HL-60/S4 treated with phorbol 12-myristate 13-acetate at 8.2 ng/mL for 4 days and 3 days (cell line): ENCODE measurements around the gene CHST11.

Experiments
- in situ Hi-C: fragments of 300-500 bp; cut with MboI; formaldehyde crosslinking; loops from 2 replicates; pipeline ENCODE4 v1.15.0; 2022; ENCODE audit warnings: low sequenced_read_pairs

The CHST11 gene

DNA sequence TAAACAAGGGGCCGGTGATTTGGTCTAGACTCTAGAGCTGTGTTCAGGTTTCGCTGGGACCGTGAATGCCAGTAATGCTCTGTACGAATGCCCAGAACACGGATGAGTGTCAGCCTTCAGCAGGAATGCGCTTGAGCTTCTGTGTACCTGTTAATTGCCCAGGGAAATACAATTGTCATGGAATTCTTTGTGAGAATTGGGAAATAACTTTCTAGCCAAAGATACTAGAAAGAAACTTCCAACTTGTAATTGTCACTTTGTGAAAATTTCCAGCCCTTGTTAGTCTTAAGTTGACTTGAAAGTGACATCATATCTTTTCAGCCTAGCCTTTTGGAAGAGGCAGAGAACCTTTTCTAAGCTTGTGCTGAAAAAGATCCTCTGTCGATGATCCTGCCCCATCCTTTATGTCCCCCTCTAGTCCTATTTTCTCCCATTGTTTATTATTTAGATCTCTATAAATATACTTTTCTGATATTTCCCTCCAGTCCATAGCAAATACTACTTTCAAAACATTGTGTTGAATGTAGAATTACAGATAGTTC, 2.7 kb downstream of the CHST11 start:
- in situ Hi-C loops, result no loop called here

- in situ Hi-C loops, result no loop called here
Measured at GRCh38 chr12:104460041-104460719, 3.4 kb downstream of the CHST11 start.

DNA sequence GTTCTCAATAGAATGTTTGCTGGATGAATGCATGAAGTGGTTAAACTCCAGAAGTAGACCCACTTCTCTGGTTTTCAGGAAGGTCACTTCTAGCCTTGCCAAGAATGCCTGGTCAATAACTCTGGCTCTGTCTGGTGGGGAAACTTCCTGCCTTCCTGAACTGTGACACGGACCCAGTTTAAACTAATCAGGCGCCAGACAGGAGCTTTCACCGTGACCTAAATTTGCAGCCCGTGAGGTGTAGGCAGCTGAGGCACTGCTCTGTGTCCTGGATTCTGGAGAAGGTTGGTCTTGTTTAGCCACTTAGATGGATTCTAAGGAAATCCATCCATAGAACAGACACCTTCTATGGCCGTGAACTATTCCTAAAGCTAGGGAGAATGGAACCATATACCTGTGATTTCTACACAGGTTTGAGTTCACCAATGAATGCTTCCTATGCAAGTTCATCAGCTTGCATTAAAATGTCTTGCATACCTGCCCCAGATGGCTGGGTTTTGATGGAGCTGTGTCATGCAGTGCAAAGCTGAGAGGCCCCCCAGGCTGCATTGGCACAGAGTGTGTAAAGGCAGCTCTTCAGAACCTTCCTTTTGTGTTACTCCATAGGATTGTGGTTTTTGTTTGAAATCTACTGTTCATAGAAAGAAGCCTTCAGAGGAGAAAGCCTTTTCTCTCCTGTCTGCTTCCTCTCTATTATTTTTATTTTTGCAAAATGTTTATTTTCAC, 4.4 kb downstream of the CHST11 start:
- in situ Hi-C loops, result no loop called here

GRCh38 chr12:104462325-104462724, 5.6 kb downstream of the CHST11 start:
- in situ Hi-C loops, result no loop called here

DNA sequence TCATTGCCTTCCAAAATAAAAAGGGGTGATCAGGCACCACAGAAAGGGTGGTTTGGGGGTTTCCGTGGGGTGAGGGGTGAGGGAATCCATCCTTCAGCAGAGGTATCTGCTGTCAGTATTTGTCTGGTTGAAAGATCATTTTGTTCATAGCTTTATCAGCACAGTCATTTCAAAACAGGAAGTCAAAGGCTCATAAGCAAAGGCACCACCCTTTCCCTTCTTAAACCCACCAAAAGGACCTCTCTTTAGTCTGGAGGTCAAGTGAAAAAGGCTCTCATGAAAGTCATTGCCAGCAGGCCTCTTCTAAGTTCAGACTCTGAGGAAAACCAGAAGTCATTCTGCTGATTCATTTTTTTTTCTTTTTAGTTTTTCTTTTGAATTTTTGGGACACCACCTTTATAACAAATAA, 6.2 kb downstream of the CHST11 start:
- in situ Hi-C loops, result no loop called here

DNA sequence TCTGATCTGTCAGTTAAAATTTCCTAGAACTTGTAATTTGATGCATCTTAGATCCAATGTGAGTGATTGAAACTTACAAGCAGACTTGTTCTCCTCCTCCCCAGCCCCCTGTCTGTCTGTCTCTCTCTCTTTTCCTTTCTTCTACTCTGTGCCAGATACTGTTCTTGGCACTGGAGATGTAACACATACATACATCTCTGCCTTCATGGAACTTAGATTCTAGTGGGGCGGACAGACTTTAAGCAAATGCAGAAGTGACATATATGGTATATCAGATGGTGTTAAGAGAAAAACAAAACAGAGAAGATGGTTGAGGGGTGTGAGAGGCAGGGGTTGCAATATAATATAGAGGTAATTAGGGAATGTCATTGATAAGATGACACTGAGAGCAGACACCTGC, 6.6 kb downstream of the CHST11 start:
- in situ Hi-C loops, result no loop called here

- in situ Hi-C loops, result no loop called here
Measured at GRCh38 chr12:104464899-104465298, 8.2 kb downstream of the CHST11 start.

GRCh38 chr12:104466709-104467345, 10.1 kb downstream of the CHST11 start:
- in situ Hi-C loops, result no loop called here

DNA sequence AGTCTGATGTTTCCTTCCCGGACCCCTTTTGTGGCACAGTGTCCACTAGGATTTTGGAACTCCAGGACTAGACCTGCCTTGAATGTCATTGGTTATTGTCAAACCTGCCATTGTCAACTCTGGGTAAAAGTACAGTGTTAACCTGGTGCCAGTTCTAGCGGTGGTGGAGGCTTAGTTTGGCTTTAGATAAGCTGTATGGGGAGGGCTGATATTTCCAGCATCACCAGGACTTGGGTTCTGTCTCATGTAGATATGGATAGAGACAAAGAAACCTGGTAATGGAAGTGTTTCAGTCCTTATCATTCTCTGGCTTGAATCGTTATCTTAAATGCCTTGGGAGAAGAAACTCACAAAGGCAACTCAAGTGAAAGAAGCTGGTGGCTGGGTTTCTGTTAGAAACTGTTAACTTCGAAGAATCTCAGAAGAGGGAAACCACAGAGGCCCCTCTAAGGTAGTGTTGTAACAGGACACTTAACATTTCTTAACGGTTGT, 10.6 kb downstream of the CHST11 start:
- in situ Hi-C loops, result no loop called here

GRCh38 chr12:104468371-104468770, 11.6 kb downstream of the CHST11 start:
- in situ Hi-C loops, result no loop called here

DNA sequence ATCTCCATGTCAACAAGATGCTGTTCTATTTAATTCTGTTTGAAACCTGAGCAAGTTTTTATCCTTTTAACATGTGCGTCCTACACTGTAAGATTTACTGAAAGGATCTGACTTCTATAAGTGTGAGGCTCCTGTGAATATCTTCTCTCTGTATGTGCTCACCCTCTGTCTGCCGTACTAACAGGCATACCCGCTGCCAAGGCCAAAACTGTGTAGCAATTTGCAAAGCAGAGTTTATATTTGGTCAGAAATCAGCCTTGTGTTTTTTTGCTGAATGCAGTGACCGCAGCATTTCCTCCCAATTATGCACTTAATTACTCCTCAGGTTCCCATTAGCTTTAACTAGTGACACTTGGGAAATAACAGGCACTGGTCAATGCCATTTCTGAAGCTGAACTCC, 12.3 kb downstream of the CHST11 start:
- in situ Hi-C loops, result no loop called here

- in situ Hi-C loops, result no loop called here
Measured at GRCh38 chr12:104469523-104469922, 12.8 kb downstream of the CHST11 start.

- in situ Hi-C loops, result no loop called here
Measured at GRCh38 chr12:104470521-104470920, 13.8 kb downstream of the CHST11 start.

DNA sequence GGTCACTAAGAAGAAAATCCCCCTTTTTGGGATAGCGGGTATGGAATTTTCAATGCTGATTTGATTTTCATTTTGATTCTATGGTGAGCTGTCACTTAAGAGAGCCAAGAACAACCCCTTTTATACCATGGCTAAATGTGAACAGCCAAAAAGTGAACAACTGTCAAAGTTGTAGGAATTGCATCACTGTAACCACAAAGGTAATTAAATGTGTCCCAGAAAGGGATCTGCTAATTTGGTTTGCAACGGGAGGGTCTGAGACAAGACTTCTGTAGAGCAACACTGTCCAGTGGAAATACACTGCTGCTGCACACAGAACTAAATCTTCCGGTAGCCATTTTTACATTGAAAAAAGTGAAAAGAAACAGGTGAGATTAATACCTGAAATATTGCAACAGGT, 14.6 kb downstream of the CHST11 start:
- in situ Hi-C loops, result no loop called here

GRCh38 chr12:104472748-104473147, 16.0 kb downstream of the CHST11 start:
- in situ Hi-C loops, result no loop called here

DNA sequence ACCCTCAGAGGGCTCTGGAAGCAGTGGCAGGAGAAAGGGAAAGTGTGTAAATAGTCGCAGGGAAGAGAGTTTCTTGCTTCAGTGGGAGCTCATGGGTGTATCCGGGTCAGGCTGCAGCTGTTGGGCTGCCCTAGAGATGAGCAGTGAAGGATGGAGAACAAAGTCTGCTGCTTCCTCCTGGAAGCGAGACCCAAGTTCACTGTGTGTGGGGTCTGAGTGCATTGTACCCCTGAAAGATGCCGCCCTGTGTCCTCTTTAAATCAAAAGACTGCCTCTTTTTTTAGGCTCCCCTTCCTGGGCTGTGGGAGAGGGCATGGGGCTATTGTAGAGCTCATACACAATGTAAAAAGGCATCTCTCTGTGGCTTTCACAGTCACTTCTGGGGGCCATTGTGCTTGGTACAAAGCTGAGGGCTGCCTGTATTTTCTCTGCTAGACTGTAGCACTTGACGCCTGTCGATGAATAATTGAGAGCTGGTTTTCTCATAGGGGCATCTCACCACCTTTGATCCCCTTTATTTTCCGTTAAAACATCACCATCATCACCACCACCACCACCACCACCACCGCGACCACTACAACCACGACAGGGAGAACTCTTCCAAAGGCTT, 16.7 kb downstream of the CHST11 start:
- in situ Hi-C loops, result no loop called here

- in situ Hi-C loops, result no loop called here
Measured at GRCh38 chr12:104475271-104475670, 18.5 kb downstream of the CHST11 start.

DNA sequence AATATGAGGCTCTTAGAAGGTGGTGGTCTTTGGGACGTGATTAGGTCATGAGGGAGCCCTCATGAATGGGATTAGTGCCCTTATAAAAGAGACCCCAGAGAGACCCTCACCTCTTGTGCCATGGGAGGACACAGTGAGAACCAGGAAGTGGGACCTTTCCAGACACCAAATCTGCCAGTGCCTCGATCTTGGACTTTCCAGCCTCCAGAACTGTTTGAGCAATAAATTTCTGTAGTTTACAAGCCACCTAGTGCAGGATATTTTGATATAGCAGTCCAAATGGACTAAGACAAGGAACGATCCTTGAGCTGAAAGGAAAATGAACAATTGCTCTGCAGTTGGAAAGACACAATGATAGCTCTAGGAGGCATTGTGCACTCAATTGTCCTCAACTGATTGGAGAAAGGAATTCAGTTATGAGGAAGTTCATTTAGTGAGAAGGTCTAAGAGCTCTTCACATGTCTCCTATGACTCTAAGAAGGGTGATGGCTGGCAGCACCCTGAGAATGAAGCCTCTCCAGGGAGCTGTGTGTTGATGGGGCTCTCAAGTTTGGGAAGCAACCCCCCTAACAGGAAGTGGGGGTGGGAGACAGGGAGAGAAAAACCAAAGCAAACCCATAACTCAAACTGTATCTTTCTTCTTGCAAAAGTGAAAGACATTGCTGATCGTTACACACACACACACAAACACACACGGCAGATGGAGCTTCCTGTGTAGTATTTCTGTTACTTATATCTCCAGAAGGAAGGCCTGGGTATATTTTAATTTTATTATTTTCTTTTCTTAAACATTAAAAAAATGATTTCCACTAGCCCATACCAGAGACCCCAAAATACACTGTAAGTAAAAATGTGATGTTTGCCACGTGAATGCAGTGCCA, 21.0 kb downstream of the CHST11 start:
- in situ Hi-C loops, result no loop called here

- in situ Hi-C loops, result no loop called here
Measured at GRCh38 chr12:104478396-104479122, 21.8 kb downstream of the CHST11 start.
